Breast epithelium (tissue), 4 donors: ENCODE measurements around the gene ZAR1L. TPM values are rescaled to one million over a fixed set of nuclear protein-coding genes. Genes with fewer than 3 reads are reported as not detected.

Source experiments
- DNase-seq, 2 donors: peaks; one replicate each; pipeline ENCODE4 v3.0.0-alpha.2; 2019; ENCODE audit warnings: low spot score in 2 of 2
- H3K27ac ChIP-seq, 2 donors: fragments of 200-600 bp; sonication (generic) in 1 of 2; one replicate each; pipeline ENCODE4 v1.5.1; 2016 to 2019; ENCODE audit warnings: mild to moderate bottlenecking in 1 of 2
- H3K27me3 ChIP-seq, 2 donors: fragments of 200-600 bp; sonication (generic) in 1 of 2; one replicate each; pipeline versions ENCODE4 v1.5.1 to v1.6.0; 2017 to 2019; ENCODE audit warnings: control low read depth in 1 of 2, mild to moderate bottlenecking in 1 of 2
- H3K36me3 ChIP-seq: fragments of 200-600 bp; one replicate; pipeline ENCODE4 v1.5.1; 2019
- H3K4me1 ChIP-seq, 2 donors: fragments of 200-600 bp; sonication (generic); one replicate each; pipeline ENCODE4 v1.5.1; 2016 to 2019; ENCODE audit warnings: control low read depth in 1 of 2
- H3K4me3 ChIP-seq, 3 donors: fragments of 200-600 bp; sonication (generic); 1 replicate in 2 of 3; 2 replicates in 1 of 3; pipeline ENCODE4 v1.5.1; 2016 to 2019; ENCODE audit warnings: mild to moderate bottlenecking in 3 of 3, moderate library complexity in 2 of 3
- H3K9me3 ChIP-seq, 2 donors: fragments of 200-600 bp; sonication (generic) in 1 of 2; one replicate each; pipeline ENCODE4 v1.5.1; 2016 to 2019; ENCODE audit warnings: control low read depth in 1 of 2
- CTCF ChIP-seq, 3 donors: fragments of 450-650 bp; IDR thresholded peaks; one replicate each; pipeline ENCODE4 v1.5.1; 2016 to 2017; ENCODE audit warnings: antibody characterized with exemption in 3 of 3, mild to moderate bottlenecking in 3 of 3, moderate library complexity in 3 of 3
- POLR2A ChIP-seq: fragments of 450-650 bp; IDR thresholded peaks from one replicate; pipeline ENCODE4 v1.6.1; 2016; ENCODE audit warnings: antibody characterized with exemption, mild to moderate bottlenecking, moderate library complexity
- POLR2AphosphoS5 ChIP-seq, 3 donors: sonication (generic); formaldehyde crosslinking; IDR thresholded peaks; one replicate each; pipeline ENCODE4 v1.6.1; 2017; ENCODE audit warnings: antibody characterized with exemption in 3 of 3
- intact Hi-C: fragments of 100-400 bp; cut with DNase I; formaldehyde crosslinking; loops from one replicate; pipeline ENCODE4 v1.15.1; 2023; ENCODE audit warnings: low total_unique reads
- total RNA-seq, 3 donors: library from RNA; depleted of rRNA; stranded (reverse); fragments of >200 nt; gene quantifications; one replicate each; pipeline ENCODE4 v1.1.0, GENCODE V29; 2016

ZAR1L gene
- total RNA-seq, 3 donors from 2014 or later = not detected

DNA sequence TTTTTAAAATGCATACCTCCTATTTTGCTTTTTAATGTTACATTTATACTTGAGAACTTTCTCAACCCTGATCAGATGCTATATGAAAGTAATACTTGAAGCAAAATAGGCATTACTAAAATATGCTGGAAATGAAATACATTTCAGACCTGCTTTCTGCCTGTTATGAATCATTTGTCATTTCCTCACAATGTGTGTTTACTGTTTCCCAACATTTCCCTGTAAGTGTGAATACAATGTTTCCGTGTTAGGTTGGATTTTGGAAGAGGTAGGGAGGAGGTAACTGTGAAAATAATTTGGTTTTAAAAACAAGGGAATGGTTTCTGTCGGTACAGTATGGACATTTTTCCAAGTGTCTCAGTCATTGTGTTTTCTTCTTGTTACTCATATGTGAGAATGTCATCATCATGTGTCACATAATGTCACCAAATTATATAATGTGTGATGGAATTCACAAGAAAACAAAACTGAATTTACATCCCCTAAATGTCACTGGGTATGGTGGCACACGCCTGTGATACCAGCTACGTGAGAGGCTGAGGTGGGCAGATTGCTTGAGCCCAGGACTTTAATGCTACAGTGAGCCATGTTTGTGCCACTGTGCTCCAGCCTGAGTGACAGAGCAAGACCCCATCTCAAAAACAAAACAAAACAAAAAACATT lies 43.0 kb downstream of the ZAR1L start:
- H3K9me3 ChIP-seq = no peaks in the 10 kb centered on the region
- H3K4me3 ChIP-seq = no peak overlapping the region
- H3K27me3 ChIP-seq = no peaks in the 10 kb centered on the region
- H3K27ac ChIP-seq = peak overlapping the region in 1 of 2 donors; percentile 36
- no peak for DNase-seq
- intact Hi-C loops = no loop called here
- TF ChIP-seq CTCF (IDR thresholded peaks at IDR 0.05) = no peak
- TF ChIP-seq POLR2A = no peak
- TF ChIP-seq POLR2AphosphoS5 (IDR thresholded peaks at IDR 0.05) = no peak
- no peaks in the 10 kb centered on the region for H3K4me1 ChIP-seq
- H3K36me3 ChIP-seq = no peaks in the 10 kb centered on the region

- TF ChIP-seq CTCF (IDR thresholded peaks at IDR 0.05) (peak; percentile 49 to 64 (median 62)), POLR2A (no peak)
- no peak overlapping the region for H3K27ac ChIP-seq
- H3K36me3 ChIP-seq = no peaks in the 10 kb centered on the region
Observed at GRCh38 chr13:32267836-32268439, 47.2 kb downstream of the ZAR1L start.

DNA sequence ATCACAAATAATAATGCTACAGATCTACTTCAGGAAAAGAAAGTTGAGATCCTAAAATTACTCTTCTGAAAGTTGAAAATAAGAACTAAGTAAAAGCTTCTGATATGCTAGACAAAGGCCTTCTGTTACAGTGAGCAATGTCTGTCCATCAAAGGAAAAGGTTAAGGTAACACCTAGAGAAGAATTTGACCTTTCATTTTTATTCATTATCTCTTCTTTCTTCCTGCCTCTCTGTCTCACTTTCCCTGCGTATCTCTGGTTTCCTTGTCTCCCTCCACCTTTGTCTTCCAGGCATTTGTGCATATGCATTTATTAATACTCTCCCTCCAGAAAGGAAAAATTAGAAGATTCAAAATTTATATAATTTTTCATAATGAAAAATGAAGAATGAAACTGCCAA lies 49.0 kb downstream of the ZAR1L start:
- DNase-seq = no peak
- no peaks in the 10 kb centered on the region for H3K36me3 ChIP-seq
- TF ChIP-seq POLR2A = no peak
- TF ChIP-seq CTCF (IDR thresholded peaks at IDR 0.05) = no peak
- no peak for TF ChIP-seq POLR2AphosphoS5 (IDR thresholded peaks at IDR 0.05)
- H3K4me3 ChIP-seq = no peak overlapping the region
- no peaks in the 10 kb centered on the region for H3K9me3 ChIP-seq
- intact Hi-C loops = no loop called here
- H3K27ac ChIP-seq = no peak overlapping the region
- no peaks in the 10 kb centered on the region for H3K27me3 ChIP-seq
- H3K4me1 ChIP-seq = no peaks in the 10 kb centered on the region

More at GRCh38 chr13:32267836-32268439, 47.2 kb downstream of the ZAR1L start:
- Histone ChIP-seq H3K27me3 (no peaks in the 10 kb centered on the region), H3K4me3 (no peak overlapping the region), H3K4me1 (no peaks in the 10 kb centered on the region), H3K9me3 (no peaks in the 10 kb centered on the region)
- no peak for DNase-seq
- intact Hi-C loops = no loop called here

- TF ChIP-seq POLR2AphosphoS5 (IDR thresholded peaks at IDR 0.05) = no peak
- no peak for TF ChIP-seq CTCF (IDR thresholded peaks at IDR 0.05)
- no peak for TF ChIP-seq POLR2A
- Histone ChIP-seq H3K9me3 (no peaks in the 10 kb centered on the region), H3K27me3 (no peaks in the 10 kb centered on the region), H3K4me1 (no peaks in the 10 kb centered on the region), H3K27ac (no peak overlapping the region), H3K4me3 (no peak overlapping the region), H3K36me3 (no peaks in the 10 kb centered on the region)
- DNase-seq = no peak
- intact Hi-C loops = no loop called here
Observed at GRCh38 chr13:32265726-32266125, 49.4 kb downstream of the ZAR1L start.

- Histone ChIP-seq H3K27me3 (no peaks in the 10 kb centered on the region), H3K4me3 (no peak overlapping the region), H3K4me1 (no peaks in the 10 kb centered on the region), H3K9me3 (no peaks in the 10 kb centered on the region), H3K36me3 (no peaks in the 10 kb centered on the region), H3K27ac (peak overlapping the region in 1 of 2 donors; percentile 61)
- TF ChIP-seq CTCF (IDR thresholded peaks at IDR 0.05) (no peak), POLR2AphosphoS5 (IDR thresholded peaks at IDR 0.05) (no peak), POLR2A (no peak)
- intact Hi-C loops = no loop called here
- no peak for DNase-seq
Observed at GRCh38 chr13:32264407-32264806, 50.8 kb downstream of the ZAR1L start.
